ENCODE measurements around the gene SESN2. TPM values are rescaled to one million over a fixed set of nuclear protein-coding genes. Genes with fewer than 3 reads are reported as not detected.
A peak's percentile ranks its signal among the peaks of the same experiment; 100 is the strongest.

The SESN2 gene, protein sequence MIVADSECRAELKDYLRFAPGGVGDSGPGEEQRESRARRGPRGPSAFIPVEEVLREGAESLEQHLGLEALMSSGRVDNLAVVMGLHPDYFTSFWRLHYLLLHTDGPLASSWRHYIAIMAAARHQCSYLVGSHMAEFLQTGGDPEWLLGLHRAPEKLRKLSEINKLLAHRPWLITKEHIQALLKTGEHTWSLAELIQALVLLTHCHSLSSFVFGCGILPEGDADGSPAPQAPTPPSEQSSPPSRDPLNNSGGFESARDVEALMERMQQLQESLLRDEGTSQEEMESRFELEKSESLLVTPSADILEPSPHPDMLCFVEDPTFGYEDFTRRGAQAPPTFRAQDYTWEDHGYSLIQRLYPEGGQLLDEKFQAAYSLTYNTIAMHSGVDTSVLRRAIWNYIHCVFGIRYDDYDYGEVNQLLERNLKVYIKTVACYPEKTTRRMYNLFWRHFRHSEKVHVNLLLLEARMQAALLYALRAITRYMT
- 5.0 and 7.0 TPM in 2 replicates for total RNA-seq

DNA sequence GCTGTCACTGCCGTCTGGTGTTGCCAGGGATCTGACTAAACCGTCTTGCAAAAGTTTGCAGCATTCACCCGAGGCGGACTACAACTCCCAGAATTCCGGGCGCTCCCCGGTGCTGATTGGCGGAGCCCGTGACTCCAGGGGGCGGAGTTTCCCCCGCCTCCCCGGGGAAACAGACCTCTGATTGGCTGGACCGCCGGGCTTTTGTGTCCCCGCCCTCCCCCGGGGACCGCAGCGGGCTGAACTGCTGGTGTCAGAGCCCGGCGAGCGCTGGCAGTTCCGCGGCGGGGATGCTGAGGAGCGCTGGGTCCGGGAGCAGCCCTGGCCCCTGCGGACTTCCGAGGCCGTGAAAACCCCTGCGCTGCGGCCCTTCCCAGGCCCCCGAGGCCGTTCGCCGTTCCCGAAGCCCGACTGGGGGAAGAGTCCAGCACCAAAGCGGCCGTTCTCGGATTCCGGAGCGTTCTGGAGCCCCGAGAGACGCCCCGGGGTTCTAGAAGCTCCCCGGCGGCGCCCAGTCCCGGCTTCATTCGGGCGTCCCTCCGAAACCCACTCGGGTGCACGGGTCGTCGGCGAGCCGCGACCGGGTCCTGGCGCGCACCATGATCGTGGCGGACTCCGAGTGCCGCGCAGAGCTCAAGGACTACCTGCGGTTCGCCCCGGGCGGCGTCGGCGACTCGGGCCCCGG, at the start of gene SESN2:
Gene SESN2 (plus strand): TSS at position 267 of the 682 bp plus-strand sequence. CDS start 330 bp downstream, at position 597.
- peak; percentile 97 to 98 for DNase-seq (ENCODE audit: low read depth in 2 of 2)

DNA sequence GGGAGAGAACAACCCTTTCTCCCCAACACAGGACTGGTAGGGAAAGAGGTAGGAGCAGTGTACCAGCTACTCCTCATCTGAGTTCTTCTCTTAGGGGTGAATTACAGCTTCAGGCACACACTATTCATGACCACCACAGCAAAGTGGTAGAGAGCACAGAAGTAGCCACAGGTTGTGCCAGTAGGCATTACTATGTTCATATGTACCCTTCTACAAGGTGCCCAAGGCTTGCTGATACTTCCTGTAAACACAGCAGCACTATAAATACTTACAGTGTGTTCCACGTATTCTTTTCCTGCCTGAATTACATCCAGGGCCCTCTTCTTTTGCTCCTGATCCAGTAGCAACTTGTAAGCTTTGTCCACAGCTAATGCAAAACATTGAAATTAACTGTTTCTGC, 49.6 kb upstream of the SESN2 start:
- no peak for DNase-seq (ENCODE audit: low read depth in 2 of 2)

DNA sequence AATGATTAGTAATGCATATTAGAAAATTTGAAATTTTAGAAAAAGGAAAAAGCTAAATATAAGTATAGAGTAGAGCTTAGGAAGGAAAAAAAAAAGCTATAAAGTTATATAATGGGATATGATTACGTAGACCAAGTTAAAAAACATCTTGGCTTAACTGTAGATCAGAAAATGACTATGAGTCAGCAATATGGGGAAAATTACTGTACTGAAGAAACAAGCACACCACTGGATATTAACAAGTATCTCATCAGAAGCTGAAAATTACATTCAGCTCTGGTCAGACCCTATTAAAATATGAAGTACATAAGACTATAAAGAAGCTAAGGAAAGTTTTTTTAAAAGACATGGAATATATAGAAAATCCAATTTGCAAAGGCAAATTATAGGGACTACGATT, 46.0 kb upstream of the SESN2 start:
- no peak for DNase-seq (ENCODE audit: low read depth in 2 of 2)

DNA sequence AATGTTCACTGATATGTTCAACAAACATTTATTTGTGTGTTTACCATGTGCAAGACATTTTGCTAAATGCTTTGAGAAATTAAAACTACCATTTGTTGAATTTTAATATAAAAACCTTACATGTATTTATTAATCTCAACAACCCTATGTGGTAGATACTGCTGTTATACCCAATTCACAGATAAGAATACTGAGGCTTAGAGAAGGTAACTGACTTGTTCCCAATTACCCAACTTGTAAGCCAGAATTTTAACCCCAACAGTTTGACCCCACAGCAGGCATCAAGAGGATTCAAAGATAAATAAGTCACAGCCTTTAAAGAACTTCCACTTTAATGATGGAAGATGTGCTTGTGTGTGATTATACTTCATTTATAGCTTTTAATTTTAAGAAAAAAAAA, 30.2 kb upstream of the SESN2 start:
- DNase-seq (ENCODE audit: low read depth in 2 of 2): no peak

DNA sequence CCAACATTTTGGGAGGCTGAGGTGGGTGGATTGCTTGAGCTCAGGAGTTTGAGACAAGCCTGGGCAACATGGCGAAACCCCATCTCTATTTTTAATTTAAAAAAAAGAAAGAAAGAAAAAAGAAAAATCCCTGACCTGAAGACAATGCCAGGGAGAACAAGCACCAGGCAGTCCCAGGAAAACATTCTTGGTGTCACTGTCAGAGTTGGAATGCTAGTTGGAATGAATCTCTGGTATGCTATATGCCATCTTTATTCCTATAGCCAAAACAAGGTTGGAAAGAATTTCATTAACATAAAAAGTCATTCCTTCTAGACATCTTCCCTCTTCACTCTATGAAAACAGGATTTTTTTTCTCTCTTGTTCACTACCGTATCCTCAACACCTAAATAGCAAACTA, 29.3 kb upstream of the SESN2 start:
- no peak for DNase-seq (ENCODE audit: low read depth in 2 of 2)

DNA sequence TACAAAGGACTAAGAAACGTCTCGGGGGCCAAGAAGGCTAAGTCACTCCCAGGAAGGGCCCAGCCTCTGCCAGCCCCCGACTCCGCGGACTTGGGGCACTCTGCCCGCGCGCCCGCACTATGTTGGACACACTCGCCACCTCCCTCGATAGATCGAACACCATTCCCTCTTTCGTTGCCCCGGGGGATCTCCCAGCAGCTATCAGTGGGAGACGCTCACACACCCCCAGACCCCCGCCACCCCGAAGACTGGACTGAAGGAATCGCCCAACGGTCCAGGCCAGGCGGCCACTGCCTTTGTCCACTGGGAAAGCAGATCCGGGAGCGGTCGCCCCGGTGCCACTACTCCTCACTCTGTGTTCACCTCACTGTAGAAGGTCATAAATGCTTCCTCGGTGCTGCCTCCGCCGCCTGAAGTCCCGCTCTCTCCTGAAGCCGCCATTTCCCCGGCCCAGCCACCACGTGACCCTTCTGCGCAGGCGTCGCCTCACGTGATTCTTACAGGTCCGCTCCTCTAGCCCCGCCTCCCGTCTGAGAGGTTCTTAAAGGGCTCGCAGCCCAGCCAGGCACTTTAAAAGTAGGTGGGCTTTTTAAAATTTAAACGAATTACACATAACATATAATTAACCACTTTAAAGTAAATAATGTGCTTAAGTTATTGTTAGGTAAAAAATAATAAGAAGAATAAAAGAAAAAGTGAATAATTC, 26.6 kb upstream of the SESN2 start, which contains the start of gene DNAJC8:
Gene DNAJC8 (minus strand): TSS at position 472 of the 706 bp plus-strand sequence. CDS start 31 bp downstream, at position 441.
- DNase-seq (ENCODE audit: low read depth in 2 of 2): peak; percentile 94 to 95

DNA sequence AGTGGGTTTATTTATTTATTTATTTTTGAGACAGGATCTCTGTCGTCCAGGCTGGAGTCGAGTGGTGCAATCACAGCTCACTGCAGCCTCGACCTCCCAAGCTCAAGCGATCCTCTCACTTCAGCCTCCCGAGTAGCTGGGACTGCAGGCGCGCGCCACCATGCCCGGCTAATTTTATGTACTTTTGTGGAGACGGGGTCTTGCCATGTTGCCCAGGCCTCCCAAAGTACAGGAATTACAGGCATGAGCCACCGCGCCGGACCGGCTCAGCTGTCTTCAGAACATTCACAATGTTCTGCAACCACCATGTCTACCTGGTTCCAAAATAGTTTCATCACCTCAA, 26.1 kb upstream of the SESN2 start:
- no peak for DNase-seq (ENCODE audit: low read depth in 2 of 2)

DNA sequence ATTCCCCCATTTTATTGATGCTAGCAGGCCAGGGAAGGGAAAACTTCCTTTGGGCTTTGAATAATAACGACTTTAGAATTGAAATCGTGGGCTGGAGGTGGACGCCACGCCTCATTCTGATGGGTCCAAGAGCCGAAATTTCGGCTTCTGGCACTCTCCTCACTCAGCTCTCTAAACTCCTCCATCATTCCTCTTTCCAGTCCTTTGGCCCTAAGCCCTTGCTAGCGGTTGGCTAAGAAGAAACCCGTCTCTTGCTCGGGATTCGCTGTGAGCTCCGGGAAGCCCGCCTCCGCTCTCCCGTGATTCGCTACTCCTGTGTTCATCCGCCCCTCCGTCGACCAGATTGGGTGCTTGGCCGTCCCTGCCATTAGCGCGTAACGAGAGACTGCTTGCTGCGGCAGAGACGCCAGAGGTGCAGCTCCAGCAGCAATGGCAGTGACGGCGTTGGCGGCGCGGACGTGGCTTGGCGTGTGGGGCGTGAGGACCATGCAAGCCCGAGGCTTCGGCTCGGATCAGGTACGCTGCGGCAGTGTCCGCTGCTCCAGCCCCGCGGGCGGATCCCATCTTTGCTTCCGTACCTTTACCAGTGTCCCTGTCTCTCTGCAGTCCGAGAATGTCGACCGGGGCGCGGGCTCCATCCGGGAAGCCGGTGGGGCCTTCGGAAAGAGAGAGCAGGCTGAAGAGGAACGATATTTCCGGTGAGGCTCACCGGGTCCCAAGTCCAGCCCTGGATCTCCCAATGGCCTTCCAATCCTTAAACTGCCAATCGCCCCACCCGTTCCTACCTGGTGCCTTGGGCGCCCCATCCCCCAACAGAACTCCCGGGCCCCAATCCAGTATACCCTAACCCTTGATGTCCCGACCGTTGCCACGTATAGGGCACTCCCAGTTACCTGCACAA, 23.3 kb upstream of the SESN2 start, which contains the start of gene ATP5IF1:
Gene ATP5IF1 (plus strand): TSS at position 370 of the 901 bp plus-strand sequence. CDS start 60 bp downstream, at position 430.
- DNase-seq (ENCODE audit: low read depth in 2 of 2): peak; percentile 97 to 98

DNA sequence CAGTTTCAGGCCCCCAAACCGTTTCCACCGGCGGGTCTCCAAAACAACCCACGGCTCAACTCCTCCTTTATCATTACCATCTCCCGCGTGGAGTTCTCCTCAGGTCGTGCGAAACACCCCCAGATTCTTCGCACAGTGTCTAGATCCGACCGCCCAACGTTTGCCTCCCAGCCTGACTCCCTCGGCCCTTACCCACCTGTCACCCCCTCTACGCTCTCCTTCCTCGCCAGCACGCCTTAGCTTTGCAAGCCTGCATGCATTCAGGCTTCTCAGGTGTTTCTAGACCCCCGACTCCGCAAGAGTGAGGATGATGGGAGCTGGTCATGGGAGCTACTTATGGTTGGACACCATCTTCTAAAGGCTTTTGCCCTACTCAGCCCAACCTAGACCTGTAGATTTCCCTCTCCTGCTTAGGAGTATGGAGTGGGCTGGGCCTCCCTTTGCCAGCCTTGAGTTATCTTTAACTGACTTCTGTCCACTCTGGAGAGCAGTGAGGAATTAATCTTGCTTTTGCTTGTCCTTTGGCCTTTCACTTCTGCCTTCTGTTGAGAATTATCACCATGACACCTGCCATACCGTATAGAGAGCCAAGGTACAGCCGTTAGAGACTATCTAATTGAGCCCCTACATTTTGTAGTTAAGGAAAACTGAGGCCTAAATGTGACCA, 22.5 kb upstream of the SESN2 start:
- no peak for DNase-seq (ENCODE audit: low read depth in 2 of 2)

DNA sequence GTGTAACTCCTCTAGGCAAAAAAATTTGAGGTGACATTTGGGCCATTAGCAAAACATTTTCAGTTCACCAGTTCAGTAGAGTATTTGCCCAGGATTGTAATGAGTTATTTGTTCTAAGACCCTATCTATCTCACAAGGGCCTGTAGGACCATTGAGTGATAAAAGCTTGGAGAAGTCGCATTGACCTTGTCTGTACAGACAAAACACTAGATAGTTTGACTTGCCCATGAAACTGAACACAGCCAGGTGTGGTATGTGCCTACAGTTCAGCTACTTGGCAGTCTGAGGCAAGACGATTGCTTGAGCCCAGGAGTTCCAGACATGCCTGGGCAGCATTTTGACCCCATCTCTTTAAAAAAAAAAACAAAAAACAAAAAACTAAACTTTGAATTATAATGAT, 20.3 kb upstream of the SESN2 start:
- DNase-seq (ENCODE audit: low read depth in 2 of 2): no peak

DNA sequence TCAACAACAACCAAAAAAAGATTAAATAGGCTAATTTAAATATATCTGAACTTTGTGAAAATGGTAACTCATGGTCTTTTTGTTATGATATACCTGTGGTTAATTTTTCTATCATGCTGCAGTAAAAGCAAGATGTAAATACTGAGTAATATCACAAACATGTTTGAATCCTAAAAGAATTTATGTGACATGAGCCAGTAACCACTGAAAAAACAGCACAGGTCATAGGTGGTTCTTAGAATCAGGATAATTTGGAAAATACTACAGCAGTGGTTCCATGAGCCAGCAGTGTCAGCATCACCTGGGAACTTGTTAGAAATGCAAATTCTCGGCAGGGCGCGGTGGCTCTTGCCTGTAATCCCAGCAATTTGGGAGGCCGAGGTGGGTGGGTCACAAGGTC, 19.3 kb upstream of the SESN2 start:
- DNase-seq (ENCODE audit: low read depth in 2 of 2): no peak

DNA sequence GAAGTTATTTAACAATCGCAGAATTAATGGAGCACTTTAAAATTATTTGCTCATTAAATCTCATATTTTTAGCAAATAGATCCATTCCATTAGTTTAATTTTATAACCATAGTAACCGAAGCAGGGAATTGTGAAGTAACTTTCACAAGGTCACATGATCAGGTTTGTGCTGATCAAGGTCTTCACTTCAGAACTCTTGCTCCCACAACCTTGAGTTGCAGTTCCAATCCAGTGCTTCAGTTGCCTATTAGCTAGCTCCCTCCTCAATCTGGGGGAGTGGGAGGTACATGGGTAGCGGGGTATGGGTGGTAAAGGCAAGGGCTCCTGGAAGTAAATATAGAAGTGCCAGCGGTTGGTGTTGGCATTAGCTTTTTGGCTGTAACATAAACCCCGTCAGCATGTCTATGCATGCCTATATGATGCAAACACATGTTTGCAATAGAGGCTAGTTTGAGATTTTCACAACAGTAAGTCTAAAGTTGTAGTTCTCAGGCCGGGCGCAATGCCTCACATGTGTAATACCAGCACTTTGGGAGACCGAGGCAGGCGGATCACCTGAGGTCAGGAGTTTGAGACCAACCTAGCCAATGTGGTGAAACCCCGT, 17.6 kb upstream of the SESN2 start:
- no peak for DNase-seq (ENCODE audit: low read depth in 2 of 2)

DNA sequence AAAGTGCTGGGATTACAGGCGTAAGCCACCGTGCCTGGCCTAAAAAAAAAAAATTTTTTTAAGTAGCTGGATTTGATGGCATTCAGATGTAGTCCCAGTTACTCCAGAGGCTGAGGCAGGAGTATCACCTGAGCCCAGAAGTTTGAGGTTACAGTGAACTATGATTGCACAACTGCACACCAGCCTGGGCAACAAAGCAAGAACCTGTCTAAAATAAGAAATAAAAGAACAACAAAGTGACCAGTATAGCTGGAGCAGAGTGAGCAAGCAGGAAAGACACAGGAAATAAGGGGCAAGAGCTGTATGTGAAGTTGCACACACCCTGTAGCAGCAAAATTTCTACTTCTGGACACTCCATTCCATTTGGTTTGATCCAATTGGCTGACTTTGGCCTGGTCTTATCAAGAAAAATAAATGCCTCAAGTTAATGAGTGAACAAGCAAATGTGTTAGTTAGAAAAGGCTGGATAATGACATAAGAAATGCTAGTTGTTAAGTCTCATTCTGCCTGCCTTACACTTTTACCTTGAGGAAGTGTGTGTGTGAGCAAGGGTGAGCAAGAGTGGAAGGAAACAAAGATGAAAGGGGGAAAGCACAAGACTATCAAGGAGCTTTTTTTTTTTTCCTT, 15.5 kb upstream of the SESN2 start:
- DNase-seq (ENCODE audit: low read depth in 2 of 2): peak in 1 of 2 donors; percentile 50

DNA sequence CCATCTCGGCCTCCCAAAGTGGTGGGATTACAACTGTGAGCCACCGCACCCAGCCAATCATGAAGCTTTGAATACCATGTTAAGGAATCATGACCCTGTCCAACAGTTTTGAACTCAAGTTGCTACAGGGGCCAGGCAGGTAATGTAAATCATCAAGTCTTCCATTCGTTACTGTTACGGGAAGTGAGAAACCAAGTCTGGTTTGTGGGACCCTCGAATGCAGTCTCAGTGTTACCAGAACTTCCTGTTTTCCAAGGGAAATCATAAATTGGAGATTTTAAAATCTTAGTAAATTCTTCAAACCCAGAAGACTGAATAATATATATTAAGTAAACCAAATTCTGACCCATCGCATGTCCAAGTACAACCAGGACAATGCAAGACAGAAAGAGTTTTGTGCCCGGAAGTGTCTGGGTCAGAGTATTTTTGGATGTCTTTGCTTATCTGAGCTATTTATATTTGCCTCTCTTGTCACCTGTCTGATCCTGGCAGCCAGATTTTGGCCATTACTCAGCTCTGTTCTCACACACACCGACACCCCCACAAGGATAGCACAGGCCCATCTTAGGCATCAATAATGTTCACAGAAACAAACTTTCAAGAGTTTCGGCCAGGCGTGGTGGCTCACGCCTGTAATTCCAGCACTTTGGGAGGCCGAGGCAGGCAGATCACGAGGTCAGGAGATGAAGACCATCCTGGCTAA, 14.6 kb upstream of the SESN2 start:
- no peak for DNase-seq (ENCODE audit: low read depth in 2 of 2)

DNA sequence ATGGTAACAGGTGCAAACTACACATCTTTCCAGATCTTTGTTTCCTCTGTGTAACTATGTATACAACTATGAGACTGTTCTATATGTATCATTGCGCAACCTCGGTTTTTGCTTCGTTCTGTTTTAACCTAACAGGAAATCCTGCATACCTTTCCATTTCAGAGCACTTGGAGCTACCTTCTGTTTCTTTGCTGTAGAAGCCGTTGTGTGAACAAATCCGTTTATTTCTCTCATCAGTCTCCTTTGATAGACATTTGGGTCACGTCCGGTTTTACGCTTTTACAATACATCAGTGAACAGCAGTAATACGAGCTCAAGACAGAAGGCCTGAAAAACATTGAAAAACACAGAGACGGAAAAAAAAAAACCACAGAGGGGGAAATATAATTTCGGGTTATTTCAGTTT, 12.9 kb upstream of the SESN2 start:
- peak; percentile 39 to 43 for DNase-seq (ENCODE audit: low read depth in 2 of 2)

DNA sequence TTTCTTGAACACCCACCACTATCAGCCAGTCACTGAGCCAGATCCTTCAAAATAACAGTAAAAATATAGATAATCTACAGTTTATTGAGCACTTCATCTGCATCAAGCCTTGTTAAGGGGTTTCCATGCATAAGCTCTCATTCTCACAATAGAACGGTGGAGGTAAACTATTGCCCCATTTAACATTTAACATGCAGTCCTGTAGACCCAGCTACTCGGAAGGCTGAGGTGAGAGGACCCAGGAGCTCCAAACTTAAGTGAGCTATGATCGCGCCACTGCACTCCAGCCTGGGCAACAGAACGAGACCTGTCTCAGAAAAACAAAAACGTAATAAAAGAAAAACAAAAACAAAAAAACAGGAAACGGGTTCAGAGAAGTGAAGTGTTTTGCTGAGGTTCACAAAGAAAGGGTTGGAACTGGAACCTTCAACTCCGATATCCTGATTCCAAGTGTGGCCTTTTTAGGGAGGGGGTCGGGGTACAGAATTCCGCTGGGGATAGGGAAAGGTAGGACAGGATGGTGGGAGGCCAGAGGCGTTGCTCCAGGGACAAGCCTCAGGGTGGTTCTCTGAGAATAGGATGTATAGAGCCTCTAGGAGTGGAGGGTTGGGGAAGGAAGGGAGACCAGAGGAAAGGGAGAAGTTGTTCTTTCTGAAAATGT, 11.6 kb upstream of the SESN2 start:
- no peak for DNase-seq (ENCODE audit: low read depth in 2 of 2)

DNA sequence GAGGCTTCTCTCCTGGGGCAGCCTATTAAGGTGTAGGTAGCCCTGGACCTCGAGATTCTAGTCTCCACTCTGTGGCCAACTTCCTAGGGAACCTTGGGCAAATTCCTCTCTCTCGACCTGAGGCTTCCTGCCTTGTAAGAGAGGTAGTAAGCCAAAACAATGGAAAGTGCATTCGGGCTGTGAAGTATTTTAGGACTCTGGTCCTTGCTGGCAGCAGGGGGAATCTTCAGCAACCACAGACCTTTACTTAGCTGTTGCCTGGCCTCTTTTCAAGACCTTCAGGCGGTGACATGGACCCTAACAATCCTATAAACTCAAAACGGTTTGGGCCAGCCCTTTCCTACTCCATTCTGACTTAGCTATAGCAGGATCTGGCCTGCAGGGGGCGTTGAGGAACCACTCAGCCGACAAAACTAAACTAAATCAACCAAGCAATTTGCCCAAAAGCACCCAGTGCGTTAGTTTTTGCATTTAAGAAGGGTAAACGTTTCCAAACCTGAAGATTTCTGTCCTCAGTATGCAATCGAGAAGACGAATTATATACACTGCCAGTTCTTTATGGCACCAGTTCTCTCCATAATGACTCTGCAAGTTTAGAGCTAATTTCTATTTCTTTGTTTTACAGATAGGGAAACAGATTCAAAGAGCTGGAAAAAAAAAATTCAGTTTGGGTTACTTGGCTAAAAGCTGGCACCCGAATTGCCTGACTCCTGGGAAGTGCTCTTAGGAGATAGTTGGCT, 10.9 kb upstream of the SESN2 start:
- peak; percentile 75 to 83 for DNase-seq (ENCODE audit: low read depth in 2 of 2)

All from lung microvascular endothelial cell (primary cell).